A549 (cell line): Measurements from ENCODE around the gene MYMK.

Source experiments
- CHD4 ChIP-seq: fragments of 200-600 bp; sonication (generic); IDR thresholded peaks from 2 replicates; pipeline ENCODE4 v1.6.1; 2016; ENCODE audit warnings: antibody characterized with exemption, mild to moderate bottlenecking, borderline replicate concordance
- CTCF ChIP-seq: fragments of >200 bp; sonication (Bioruptor Twin); formaldehyde crosslinking; IDR thresholded peaks from 3 replicates; pipeline ENCODE4 v1.5.1; 2016
- ESRRA ChIP-seq: fragments of 150-350 bp; IDR thresholded peaks from 2 replicates; pipeline ENCODE4 v1.6.1; 2014; ENCODE audit warnings: mild to moderate bottlenecking, low read length, borderline replicate concordance
- HOXA7 ChIP-seq: fragments of 250-450 bp; sonication (Bioruptor Pico); IDR thresholded peaks from 2 replicates; pipeline ENCODE4 v1.5.0; 2020; ENCODE audit warnings: mild to moderate bottlenecking, moderate library complexity
- MAZ ChIP-seq: fragments of 150-350 bp; IDR thresholded peaks from 2 replicates; pipeline ENCODE4 v1.6.1; 2014; ENCODE audit warnings: antibody characterized with exemption, low read depth, low read length, borderline replicate concordance
- POLR2A ChIP-seq: IDR thresholded peaks from 2 replicates; pipeline ENCODE4 v1.6.1; 2012; ENCODE audit warnings: mild to moderate bottlenecking, low read length
- RAD21 ChIP-seq, 2 experiments: fragments of >200 bp in 1 of 2; sonication (Bioruptor Twin) in 1 of 2; formaldehyde crosslinking in 1 of 2; IDR thresholded peaks in 1 of 2; conservative IDR thresholded peaks in 1 of 2; 2 replicates in 1 of 2; 3 replicates in 1 of 2; pipeline ENCODE4 v1.6.1; 2012 to 2018; ENCODE audit warnings: inconsistent platforms in 1 of 2
- TF ChIP-seq, protein P1 (sequence below): fragments of 200-600 bp; sonication (generic); IDR thresholded peaks from 2 replicates; pipeline ENCODE4 v1.6.1; 2016; ENCODE audit warnings: antibody characterized with exemption, mild to moderate bottlenecking, moderate library complexity

GRCh38 chr9:133493845-133494540 is 30.8 kb downstream of the MYMK start:
- TF ChIP-seq ESRRA = no peak
- TF ChIP-seq, protein P1, sequence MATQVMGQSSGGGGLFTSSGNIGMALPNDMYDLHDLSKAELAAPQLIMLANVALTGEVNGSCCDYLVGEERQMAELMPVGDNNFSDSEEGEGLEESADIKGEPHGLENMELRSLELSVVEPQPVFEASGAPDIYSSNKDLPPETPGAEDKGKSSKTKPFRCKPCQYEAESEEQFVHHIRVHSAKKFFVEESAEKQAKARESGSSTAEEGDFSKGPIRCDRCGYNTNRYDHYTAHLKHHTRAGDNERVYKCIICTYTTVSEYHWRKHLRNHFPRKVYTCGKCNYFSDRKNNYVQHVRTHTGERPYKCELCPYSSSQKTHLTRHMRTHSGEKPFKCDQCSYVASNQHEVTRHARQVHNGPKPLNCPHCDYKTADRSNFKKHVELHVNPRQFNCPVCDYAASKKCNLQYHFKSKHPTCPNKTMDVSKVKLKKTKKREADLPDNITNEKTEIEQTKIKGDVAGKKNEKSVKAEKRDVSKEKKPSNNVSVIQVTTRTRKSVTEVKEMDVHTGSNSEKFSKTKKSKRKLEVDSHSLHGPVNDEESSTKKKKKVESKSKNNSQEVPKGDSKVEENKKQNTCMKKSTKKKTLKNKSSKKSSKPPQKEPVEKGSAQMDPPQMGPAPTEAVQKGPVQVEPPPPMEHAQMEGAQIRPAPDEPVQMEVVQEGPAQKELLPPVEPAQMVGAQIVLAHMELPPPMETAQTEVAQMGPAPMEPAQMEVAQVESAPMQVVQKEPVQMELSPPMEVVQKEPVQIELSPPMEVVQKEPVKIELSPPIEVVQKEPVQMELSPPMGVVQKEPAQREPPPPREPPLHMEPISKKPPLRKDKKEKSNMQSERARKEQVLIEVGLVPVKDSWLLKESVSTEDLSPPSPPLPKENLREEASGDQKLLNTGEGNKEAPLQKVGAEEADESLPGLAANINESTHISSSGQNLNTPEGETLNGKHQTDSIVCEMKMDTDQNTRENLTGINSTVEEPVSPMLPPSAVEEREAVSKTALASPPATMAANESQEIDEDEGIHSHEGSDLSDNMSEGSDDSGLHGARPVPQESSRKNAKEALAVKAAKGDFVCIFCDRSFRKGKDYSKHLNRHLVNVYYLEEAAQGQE = no peak
- TF ChIP-seq POLR2A = no peak
- TF ChIP-seq CTCF = no peak
- TF ChIP-seq RAD21 (conservative IDR thresholded peaks at IDR 0.05 in 1 of 2, IDR thresholded peaks at IDR 0.05 in 1 of 2) = no peak
- no peak for TF ChIP-seq HOXA7 (CRISPR knock-in tag)
- TF ChIP-seq MAZ = no peak
- no peak for TF ChIP-seq CHD4
